Smooth muscle cell (in vitro differentiated cells): ENCODE results near the gene FAM50B. TPM values are rescaled to one million over a fixed set of nuclear protein-coding genes. Genes with fewer than 3 reads are reported as not detected.

Experiments
- DNase-seq: peaks from one replicate; lab custom pipeline; 2025; ENCODE audit not compliant: unreplicated experiment; lab: John Stamatoyannopoulos, UW
- H2AFZ ChIP-seq: fragments of 200-600 bp; sonication (generic); 2 replicates; pipeline ENCODE4 v1.6.0; 2016; ENCODE audit warnings: antibody characterized with exemption, low read depth, mild to moderate bottlenecking
- H3F3A ChIP-seq: fragments of 200-600 bp; sonication (generic); 2 replicates; pipeline ENCODE4 v1.6.0; 2017; ENCODE audit warnings: antibody characterized with exemption, low read depth
- H3K27ac ChIP-seq: fragments of 200-600 bp; sonication (generic); 2 replicates; pipeline ENCODE4 v1.5.1; 2016; ENCODE audit warnings: low read depth, mild to moderate bottlenecking
- H3K27me3 ChIP-seq: fragments of 200-600 bp; sonication (generic); 2 replicates; pipeline ENCODE4 v1.6.1; 2016; ENCODE audit warnings: low read depth, mild to moderate bottlenecking
- H3K36me3 ChIP-seq: fragments of 200-600 bp; sonication (generic); 2 replicates; pipeline ENCODE4 v1.5.1; 2016; ENCODE audit warnings: low read depth
- H3K4me1 ChIP-seq: fragments of 200-600 bp; sonication (generic); 2 replicates; pipeline ENCODE4 v1.5.1; 2016; ENCODE audit warnings: low read depth
- H3K4me2 ChIP-seq: fragments of 200-600 bp; sonication (generic); 2 replicates; pipeline ENCODE4 v1.6.0; 2016; ENCODE audit warnings: mild to moderate bottlenecking
- H3K4me3 ChIP-seq: fragments of 200-600 bp; sonication (generic); 2 replicates; pipeline ENCODE4 v1.5.1; 2016; ENCODE audit warnings: mild to moderate bottlenecking
- H3K79me2 ChIP-seq: fragments of 200-600 bp; sonication (generic); 2 replicates; pipeline ENCODE4 v1.6.0; 2016; ENCODE audit warnings: low read depth, mild to moderate bottlenecking
- H3K9ac ChIP-seq: fragments of 200-600 bp; sonication (generic); 2 replicates; pipeline ENCODE4 v1.6.0; 2016; ENCODE audit warnings: low read depth
- H3K9me3 ChIP-seq: fragments of 200-600 bp; sonication (generic); replicated peaks from 2 replicates; pipeline ENCODE4 v1.5.1; 2016; ENCODE audit warnings: low read depth
- H4K20me1 ChIP-seq: fragments of 200-600 bp; sonication (generic); 2 replicates; pipeline ENCODE4 v1.6.0; 2016; ENCODE audit warnings: low read depth
- CTCF ChIP-seq: fragments of 200-600 bp; sonication (generic); IDR thresholded peaks from 2 replicates; pipeline ENCODE4 v1.5.1; 2017; ENCODE audit warnings: borderline replicate concordance, mild to moderate bottlenecking, antibody characterized with exemption; ENCODE audit not compliant: insufficient read depth, poor library complexity, severe bottlenecking
- WGBS: methylation state at CpG from one replicate; pipeline ENCODE4 v1.1.7; 2016; ENCODE audit warnings: low lambda C conversion rate; 5-methylcytosine and 5-hydroxymethylcytosine counted together
- polyA plus RNA-seq: library from polyadenylated mRNA; unstranded; fragments of >200 nt; fragmentation: Nextera tagmentation; extraction: Ambion mirVana; gene quantifications from 2 replicates; pipeline ENCODE4 v1.2.1, GENCODE V29; 2016
- total RNA-seq: library from RNA; depleted of rRNA; stranded (reverse); fragments of >200 nt; gene quantifications from 2 replicates; pipeline ENCODE4 v1.2.3, GENCODE V29; 2014

Gene FAM50B
- total and polyA plus RNA-seq, 2 experiments from 2014 or later, result 4.3 to 6.3 TPM

GRCh38 chr6:3850451-3851203, 1.5 kb downstream of the FAM50B start:
- 97% methylated on average over 29 of the region's 33 CpGs for WGBS

GRCh38 chr6:3851839-3852238, 2.7 kb downstream of the FAM50B start:
- no peaks in the 10 kb centered on the region for H4K20me1 ChIP-seq
- no peak for TF ChIP-seq CTCF
- whole genome bisulfite sequencing, result 69% methylated on average over 2 of the region's 2 CpGs

More at GRCh38 chr6:3850451-3851203, 1.5 kb downstream of the FAM50B start:
- H3K79me2 ChIP-seq, result no peaks in the 10 kb centered on the region
- no peaks in the 10 kb centered on the region for H4K20me1 ChIP-seq
- no peak overlapping the region for H3K9ac ChIP-seq
- H3K27me3 ChIP-seq, result no peaks in the 10 kb centered on the region
- H3K27ac ChIP-seq, result no peak overlapping the region
- no peaks in the 10 kb centered on the region for H3K4me1 ChIP-seq
- no peak overlapping the region for H3K4me3 ChIP-seq
- DNase-seq, result no peak
- no peak for TF ChIP-seq CTCF
- no peaks in the 10 kb centered on the region for H3K9me3 ChIP-seq
- H3F3A ChIP-seq, result no peaks in the 10 kb centered on the region
- H3K4me2 ChIP-seq, result no peak overlapping the region
- H3K36me3 ChIP-seq, result no peaks in the 10 kb centered on the region
- no peak overlapping the region for H2AFZ ChIP-seq

DNA sequence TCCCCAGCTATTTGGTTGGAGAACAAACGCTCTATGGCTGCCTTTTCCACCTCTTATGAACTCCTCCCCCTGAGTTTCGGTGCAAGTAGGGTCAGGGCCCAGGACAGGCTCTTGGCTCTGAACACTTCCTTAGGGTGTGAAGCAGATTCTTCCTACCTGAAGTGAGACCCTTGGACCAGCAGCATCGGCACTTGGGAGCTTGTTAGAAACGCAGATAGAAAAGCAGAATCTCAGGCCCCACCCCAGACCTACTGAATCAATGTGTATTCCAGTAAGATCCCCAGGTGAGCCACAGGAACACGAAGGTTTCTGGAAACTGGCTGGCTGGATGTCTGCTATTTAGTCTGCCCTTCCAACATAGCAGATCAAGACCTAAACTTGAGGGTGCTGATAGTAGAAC, 3.2 kb downstream of the FAM50B start:
- no peak overlapping the region for H3K4me2 ChIP-seq
- H3F3A ChIP-seq, result no peaks in the 10 kb centered on the region
- H3K36me3 ChIP-seq, result no peaks in the 10 kb centered on the region
- H3K27me3 ChIP-seq, result no peaks in the 10 kb centered on the region
- TF ChIP-seq CTCF, result no peak
- H3K9ac ChIP-seq, result no peak overlapping the region
- no peak overlapping the region for H3K4me3 ChIP-seq
- H3K4me1 ChIP-seq, result no peaks in the 10 kb centered on the region
- H3K9me3 ChIP-seq, result no peaks in the 10 kb centered on the region
- H3K27ac ChIP-seq, result no peak overlapping the region
- H2AFZ ChIP-seq, result no peak overlapping the region
- DNase-seq, result no peak
- H3K79me2 ChIP-seq, result no peaks in the 10 kb centered on the region
- 89% methylated on average over 5 of the region's 5 CpGs for WGBS
- H4K20me1 ChIP-seq, result no peaks in the 10 kb centered on the region

More at GRCh38 chr6:3851839-3852238, 2.7 kb downstream of the FAM50B start:
- H3K9me3 ChIP-seq, result no peaks in the 10 kb centered on the region
- H3K9ac ChIP-seq, result no peak overlapping the region
- H3K4me1 ChIP-seq, result no peaks in the 10 kb centered on the region
- no peak overlapping the region for H2AFZ ChIP-seq
- no peaks in the 10 kb centered on the region for H3K27me3 ChIP-seq
- no peak overlapping the region for H3K27ac ChIP-seq
- no peaks in the 10 kb centered on the region for H3K36me3 ChIP-seq
- no peaks in the 10 kb centered on the region for H3F3A ChIP-seq
- DNase-seq, result no peak
- no peak overlapping the region for H3K4me2 ChIP-seq
- no peak overlapping the region for H3K4me3 ChIP-seq
- no peaks in the 10 kb centered on the region for H3K79me2 ChIP-seq

GRCh38 chr6:3855866-3856265, 6.7 kb downstream of the FAM50B start:
- Histone ChIP-seq H3K4me3 (no peak overlapping the region), H3K79me2 (no peaks in the 10 kb centered on the region), H3K27me3 (no peaks in the 10 kb centered on the region), H4K20me1 (no peaks in the 10 kb centered on the region), H3K9me3 (no peaks in the 10 kb centered on the region), H3K9ac (no peak overlapping the region), H3F3A (no peaks in the 10 kb centered on the region), H2AFZ (no peak overlapping the region), H3K36me3 (no peaks in the 10 kb centered on the region), H3K27ac (no peak overlapping the region), H3K4me2 (no peak overlapping the region), H3K4me1 (no peaks in the 10 kb centered on the region)
- TF ChIP-seq CTCF, result no peak
- DNase-seq, result no peak
- WGBS, result 97% methylated on average over 4 of the region's 4 CpGs
